HepG2 (cell line): Measurements from ENCODE around the gene GKN1. TPM values are rescaled to one million over a fixed set of nuclear protein-coding genes. Genes with fewer than 3 reads are reported as not detected.

ENCODE experiments used
- BCLAF1 ChIP-seq: fragments of 450-650 bp; IDR thresholded peaks from 2 replicates; pipeline ENCODE4 v1.6.1; 2017; ENCODE audit warnings: mild to moderate bottlenecking
- CHCHD3 ChIP-seq: sonication (generic); formaldehyde crosslinking; IDR thresholded peaks from 2 replicates; pipeline ENCODE4 v1.8.0; 2022; ENCODE audit warnings: mild to moderate bottlenecking, missing genetic modification reagents, moderate library complexity
- DMTF1 ChIP-seq: sonication (generic); formaldehyde crosslinking; IDR thresholded peaks from 2 replicates; pipeline ENCODE4 v1.4.0; 2020; ENCODE audit warnings: mild to moderate bottlenecking, missing genetic modification reagents
- GFI1 ChIP-seq: sonication (generic); formaldehyde crosslinking; IDR thresholded peaks from 2 replicates; pipeline ENCODE4 v1.5.0; 2020; ENCODE audit warnings: missing genetic modification reagents, mild to moderate bottlenecking, borderline replicate concordance
- GTF2F1 ChIP-seq: fragments of 150-350 bp; IDR thresholded peaks from 2 replicates; pipeline ENCODE4 v1.6.1; 2014; ENCODE audit warnings: low read length
- IRF1 ChIP-seq: sonication (generic); formaldehyde crosslinking; IDR thresholded peaks from 2 replicates; pipeline ENCODE4 v1.4.0; 2020; ENCODE audit warnings: low read depth, mild to moderate bottlenecking, missing genetic modification reagents
- IRF2 ChIP-seq: IDR thresholded peaks from 2 replicates; pipeline ENCODE4 v1.6.1; 2018; ENCODE audit warnings: missing genetic modification reagents, missing compliant biosample characterization
- MTA3 ChIP-seq: sonication (generic); formaldehyde crosslinking; IDR thresholded peaks from 2 replicates; pipeline ENCODE4 v1.4.0; 2020; ENCODE audit warnings: missing genetic modification reagents
- MXD4 ChIP-seq: IDR thresholded peaks from 2 replicates; pipeline ENCODE4 v1.6.1; 2016; ENCODE audit warnings: mild to moderate bottlenecking, missing biosample characterization, missing genetic modification reagents
- NCOA5 ChIP-seq: sonication (generic); formaldehyde crosslinking; IDR thresholded peaks from 2 replicates; pipeline ENCODE4 v1.4.0; 2020; ENCODE audit warnings: missing genetic modification reagents
- SIX1 ChIP-seq: sonication (generic); formaldehyde crosslinking; IDR thresholded peaks from 2 replicates; pipeline ENCODE4 v1.4.0; 2020; ENCODE audit warnings: missing genetic modification reagents, borderline replicate concordance
- SNAPC4 ChIP-seq: sonication (generic); formaldehyde crosslinking; IDR thresholded peaks from 2 replicates; pipeline ENCODE4 v1.4.0; 2020; ENCODE audit warnings: mild to moderate bottlenecking, missing genetic modification reagents
- SOX5 ChIP-seq: IDR thresholded peaks from 2 replicates; pipeline ENCODE4 v1.6.1; 2016; ENCODE audit warnings: borderline replicate concordance
- TCF12 ChIP-seq, 2 experiments: fragments of 450-650 bp in 1 of 2; sonication (generic) in 1 of 2; formaldehyde crosslinking in 1 of 2; IDR thresholded peaks; 2 replicates each; pipeline versions ENCODE4 v1.6.1 to v1.8.0; 2017 to 2022; ENCODE audit warnings: antibody characterized with exemption in 1 of 2, mild to moderate bottlenecking in 1 of 2, missing genetic modification reagents in 1 of 2, moderate library complexity in 1 of 2
- ZBTB46 ChIP-seq: sonication (generic); formaldehyde crosslinking; IDR thresholded peaks from 2 replicates; pipeline ENCODE4 v1.4.0; 2020; ENCODE audit warnings: mild to moderate bottlenecking, missing genetic modification reagents, borderline replicate concordance
- ZNF124 ChIP-seq: sonication (generic); formaldehyde crosslinking; IDR thresholded peaks from 2 replicates; pipeline ENCODE4 v1.4.0; 2020; ENCODE audit warnings: missing genetic modification reagents
- ZNF790 ChIP-seq: sonication (generic); formaldehyde crosslinking; IDR thresholded peaks from 2 replicates; pipeline ENCODE4 v1.8.0; 2022; ENCODE audit warnings: missing genetic modification reagents, mild to moderate bottlenecking, borderline replicate concordance
- polyA plus RNA-seq, 8 experiments: library from polyadenylated mRNA; depleted of rRNA in 3 of 8; stranded (reverse) in 7 of 8; unstranded in 1 of 8; fragments of >200 nt; fragmentation: Illumina TruSeq in 4 of 8; extraction: Trizol in 4 of 8; gene quantifications; 2 replicates each; pipeline versions ENCODE4 v1.2.1 to v1.2.3, GENCODE V29; 2011 to 2016; ENCODE audit warnings: low read depth in 4 of 8, missing spikeins in 1 of 8, mixed read lengths in 1 of 8; ENCODE audit not compliant: insufficient read depth in 1 of 8
- total RNA-seq, 5 experiments: library from RNA; depleted of rRNA; stranded (reverse); fragments of >200 nt; fragmentation: Illumina TruSeq; extraction: Trizol; gene quantifications; 2 replicates each; pipeline ENCODE4 v1.2.3, GENCODE V29; 2016; ENCODE audit warnings: low read depth in 1 of 5

GKN1 gene
- total and polyA plus RNA-seq, 2 of the 13 experiments (the other 11 are each of a cell fraction or from before 2014, with no cell fraction given): not detected

- TF ChIP-seq IRF1 (CRISPR knock-in tag) (no peak), ZBTB46 (no peak), GTF2F1 (no peak), IRF2 (0 out of 2 replicates have a peak, but pooled peaks have one; percentile 18), CHCHD3 (no peak), ZNF124 (0 out of 2 replicates have a peak, but pooled peaks have one; percentile 38), ZNF790 (CRISPR knock-in tag) (no peak), SIX1 (CRISPR knock-in tag) (no peak), SNAPC4 (CRISPR knock-in tag) (no peak), BCLAF1 (no peak), DMTF1 (CRISPR knock-in tag) (no peak), MXD4 (CRISPR knock-in tag) (0 out of 2 replicates have a peak, but pooled peaks have one; percentile 40), MTA3 (no peak), TCF12 (IDR thresholded peaks at IDR 0.05) (no peak), TCF12 (CRISPR knock-in tag; IDR thresholded peaks at IDR 0.05) (no peak), SOX5 (peak; percentile 34; the same call in 1 of the 2 replicates), GFI1 (CRISPR knock-in tag) (no peak), NCOA5 (CRISPR knock-in tag) (no peak)
These were observed 51.6 kb downstream of the GKN1 start (continued) for GRCh38 chr2:69026026-69026425.
